HG03095 (cell line): ENCODE data around the gene IQUB.
"Not testable (repeated sequence)": the region's sequence is repeated elsewhere in the genome, so short reads cannot be mapped to it uniquely, and the experiment has no call there.

Experiments
- ATAC-seq: cut with Tn5 transposase; IDR thresholded peaks from one replicate; pipeline ENCODE4 v1.9.1; 2021; ENCODE audit warnings: moderate library complexity; ENCODE audit not compliant: unreplicated experiment

Gene IQUB

GRCh38 chr7:123494193-123494796 lies 40.1 kb downstream of the IQUB start:
- ATAC-seq: no peak

DNA sequence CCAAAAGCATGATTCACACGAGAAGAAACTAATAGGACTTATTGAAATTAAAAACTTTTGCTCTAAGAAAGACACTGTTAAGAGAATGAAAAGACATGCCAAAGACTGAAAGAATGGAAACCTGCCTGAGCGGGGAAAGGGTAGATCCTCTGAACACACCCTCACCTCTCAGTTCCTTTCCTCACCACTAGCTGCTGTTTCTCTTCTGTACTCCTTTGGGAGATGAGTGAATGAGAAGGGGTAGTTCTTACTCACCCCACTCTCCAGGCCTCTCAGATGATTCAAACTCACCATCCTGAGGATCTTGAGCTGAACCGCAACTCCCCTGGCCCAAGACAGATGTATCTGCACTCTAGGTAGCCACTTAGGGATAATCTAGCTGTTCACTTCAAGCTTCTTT lies 41.9 kb downstream of the IQUB start:
- peak; percentile 71 for ATAC-seq

GRCh38 chr7:123485721-123486120 lies 48.7 kb downstream of the IQUB start:
- no peak for ATAC-seq

- ATAC-seq: no peak
Measured at GRCh38 chr7:123485187-123485586, 49.2 kb downstream of the IQUB start.

DNA sequence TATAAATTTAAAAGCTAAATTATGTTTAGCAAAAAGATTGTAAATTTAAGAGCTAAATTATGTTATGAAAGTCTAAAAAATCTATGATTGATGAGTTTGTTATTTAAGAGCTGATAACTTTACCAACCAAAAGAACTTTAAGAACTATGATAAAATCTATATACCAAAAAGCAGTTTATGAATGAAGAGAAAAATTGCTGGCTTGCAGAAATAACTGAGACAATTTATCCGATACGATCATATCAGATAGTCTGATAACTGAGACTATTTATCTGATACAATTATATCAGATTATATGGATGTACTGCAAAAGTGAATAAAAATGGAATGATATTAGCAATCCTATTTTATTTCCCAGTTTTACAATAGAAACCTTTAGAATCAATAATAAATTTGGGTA lies 50.2 kb downstream of the IQUB start:
- no peak for ATAC-seq

DNA sequence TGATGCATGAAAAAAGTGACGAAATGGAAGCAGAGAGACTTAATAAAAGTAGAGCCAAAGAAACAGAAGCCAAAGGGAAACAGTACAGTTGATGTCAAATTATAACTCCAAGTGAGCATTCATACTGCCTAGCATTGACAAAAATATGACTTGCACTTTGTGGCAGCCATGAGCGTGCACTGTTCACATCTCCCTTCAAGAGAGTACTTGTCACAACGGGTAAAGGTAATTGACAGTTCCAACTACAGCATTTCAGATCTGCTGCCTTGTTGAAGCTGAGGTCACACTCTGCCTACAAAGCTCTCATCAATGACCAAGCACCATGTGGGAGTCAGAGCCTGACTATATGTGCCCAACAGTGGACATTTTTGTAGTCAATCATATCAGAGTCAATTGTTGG lies 54.3 kb downstream of the IQUB start:
- no peak for ATAC-seq

DNA sequence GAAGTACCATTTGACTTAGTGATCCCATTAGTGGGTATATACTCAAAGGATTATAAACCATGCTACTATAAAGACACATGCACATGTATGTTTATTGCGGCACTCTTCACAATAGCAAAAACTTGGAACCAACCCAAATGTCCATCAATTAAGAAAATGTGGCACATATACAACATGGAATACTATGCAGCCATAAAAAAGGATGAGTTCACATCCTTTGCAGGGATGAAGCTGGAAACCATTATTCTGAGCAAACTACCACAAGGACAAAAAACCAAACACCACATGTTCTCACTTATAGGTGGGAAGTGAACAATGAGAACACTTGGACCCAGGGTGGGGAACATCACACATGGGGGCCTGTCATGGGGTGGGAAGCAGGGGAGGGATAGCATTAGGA lies 56.3 kb downstream of the IQUB start:
- not testable (repeated sequence) for ATAC-seq

DNA sequence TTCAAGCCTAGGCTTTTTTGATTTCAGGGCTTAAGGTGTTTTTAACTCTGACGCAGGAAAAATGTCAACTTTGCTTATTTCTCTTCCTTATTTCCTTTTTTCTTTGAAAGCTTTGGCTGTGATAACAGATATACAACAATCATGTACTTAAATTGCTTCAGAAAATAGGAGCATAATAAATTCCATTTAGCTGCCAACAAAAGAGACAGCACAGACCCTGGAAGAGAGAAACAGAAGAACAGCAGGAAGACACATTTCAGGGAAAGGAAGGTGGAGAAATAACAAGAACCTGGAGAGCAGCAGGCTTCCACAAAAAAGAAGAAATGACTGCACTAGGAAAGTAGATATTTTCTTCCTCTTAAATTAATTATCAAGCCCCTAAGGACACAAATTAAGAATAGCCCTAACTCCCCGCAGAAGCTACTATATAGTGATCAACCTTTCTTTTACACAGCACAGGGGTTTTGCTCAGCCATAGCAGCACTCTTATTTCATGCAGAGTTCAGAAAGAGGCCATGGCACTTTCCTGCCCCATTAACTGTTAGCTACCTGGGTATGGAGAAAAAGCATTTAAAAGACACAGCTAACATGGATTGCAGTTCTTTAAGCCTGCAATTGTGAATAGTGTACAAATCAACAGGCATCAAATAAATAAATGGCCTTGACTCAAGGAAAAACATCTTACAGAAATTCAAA lies 61.5 kb downstream of the IQUB start:
- ATAC-seq: no peak

DNA sequence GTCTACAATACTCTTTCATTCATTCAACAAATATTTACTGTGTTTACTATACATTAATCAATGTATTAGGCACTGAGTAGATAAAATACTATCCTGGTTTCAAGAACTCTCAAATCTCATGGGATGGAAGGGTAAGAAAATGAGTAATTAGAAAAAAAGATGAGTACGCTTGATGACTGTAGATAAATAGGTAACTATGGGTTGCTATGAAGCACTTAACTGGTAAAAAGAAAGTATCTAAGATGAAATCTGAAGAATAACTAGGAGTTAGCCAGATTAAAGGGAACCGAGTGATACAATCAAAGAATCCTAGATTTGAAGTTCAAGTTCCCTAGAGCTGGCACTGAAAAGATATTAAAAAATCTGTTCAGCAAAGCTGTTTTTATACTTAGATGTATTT lies 62.1 kb downstream of the IQUB start:
- no peak for ATAC-seq

- ATAC-seq: no peak
Measured at GRCh38 chr7:123468303-123468702, 66.1 kb downstream of the IQUB start.

- ATAC-seq: no peak
Measured at GRCh38 chr7:123463890-123464289, 70.5 kb downstream of the IQUB start.

- no peak for ATAC-seq
Measured at GRCh38 chr7:123460616-123461015, 73.8 kb downstream of the IQUB start.

- ATAC-seq: no peak
Measured at GRCh38 chr7:123455965-123456470, 78.4 kb downstream of the IQUB start.

DNA sequence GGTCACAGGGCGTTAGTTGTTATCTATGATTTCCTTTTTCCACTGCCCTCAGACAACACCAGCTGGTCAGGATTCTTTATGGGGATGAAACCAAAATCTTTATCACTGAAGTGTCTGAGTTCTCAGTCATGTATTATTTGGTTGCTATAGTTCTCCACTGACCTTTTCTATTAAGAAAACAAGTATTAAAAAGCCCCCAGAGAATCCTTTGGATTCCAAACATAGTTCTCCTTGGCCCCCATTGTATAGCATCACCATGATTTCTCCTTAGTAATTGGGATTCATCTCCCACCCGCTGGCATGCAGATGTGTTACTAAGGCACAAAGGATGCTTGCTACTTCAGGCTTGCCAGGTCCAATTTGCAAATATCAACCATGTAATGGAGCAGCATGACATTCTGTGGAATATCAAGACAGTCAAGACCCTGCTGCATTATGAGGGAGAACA lies 94.3 kb downstream of the IQUB start:
- ATAC-seq: no peak

DNA sequence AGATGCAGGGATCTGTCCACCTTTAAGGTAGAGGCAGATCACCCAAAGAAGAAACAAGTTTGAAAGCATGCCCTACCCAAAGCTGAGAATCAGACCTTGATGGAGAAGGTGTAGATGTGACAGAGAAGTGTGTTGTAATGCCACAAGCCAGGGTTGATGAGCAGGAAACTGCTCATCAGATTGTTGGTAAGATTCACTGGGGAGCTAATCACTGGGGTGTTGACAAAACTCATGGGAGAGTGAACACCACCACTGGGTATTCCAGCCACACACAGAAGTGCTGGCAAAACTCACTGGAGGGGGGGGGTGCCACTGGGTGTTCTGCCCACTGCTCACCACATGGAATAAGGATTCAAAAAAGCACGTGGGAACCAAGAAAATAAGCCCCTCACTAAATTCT lies 95.2 kb downstream of the IQUB start:
- no peak for ATAC-seq

GRCh38 chr7:123437447-123437995 lies 96.9 kb downstream of the IQUB start:
- no peak for ATAC-seq

GRCh38 chr7:123435080-123435700 lies 99.2 kb downstream of the IQUB start:
- ATAC-seq: no peak

- no peak for ATAC-seq
Measured at GRCh38 chr7:123433665-123434064, 100.7 kb downstream of the IQUB start.

DNA sequence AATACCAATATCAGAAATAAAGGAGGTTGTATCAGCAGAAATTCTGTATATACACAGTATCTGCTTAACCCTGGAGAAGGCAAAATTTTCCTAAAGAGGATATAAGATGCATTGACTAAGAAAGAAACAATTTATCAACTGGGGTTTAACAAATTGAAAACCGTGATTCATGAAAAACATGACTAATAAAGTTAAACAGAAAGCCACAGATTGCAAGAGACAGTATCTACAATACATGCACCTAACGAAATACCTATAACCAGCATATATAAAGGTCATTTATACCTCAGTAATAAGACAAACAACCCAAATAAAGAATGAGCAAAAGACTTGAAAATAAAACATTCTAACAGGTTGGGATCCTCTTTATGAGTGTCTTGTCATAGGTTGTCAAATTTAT lies 101.8 kb downstream of the IQUB start:
- no peak for ATAC-seq

- ATAC-seq: no peak
Measured at GRCh38 chr7:123431075-123431614, 103.2 kb downstream of the IQUB start.

DNA sequence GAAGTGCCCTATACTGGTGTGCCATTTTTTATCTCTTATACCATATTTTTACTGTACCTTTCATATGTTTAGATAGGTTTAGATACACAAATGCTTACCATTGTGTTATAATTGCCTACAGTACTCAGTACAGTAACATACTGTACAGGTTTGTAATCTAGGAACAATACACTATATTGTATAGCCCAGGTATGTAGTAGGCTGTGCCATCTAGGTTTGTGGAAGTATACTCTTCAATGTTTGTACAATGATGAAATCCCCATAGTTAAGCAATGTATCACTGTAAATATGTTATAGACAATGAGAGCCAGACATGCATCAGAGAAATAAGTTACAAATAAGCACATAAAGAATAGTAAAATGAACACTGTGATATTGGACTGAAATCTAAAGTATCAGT lies 109.1 kb downstream of the IQUB start:
- ATAC-seq: no peak

DNA sequence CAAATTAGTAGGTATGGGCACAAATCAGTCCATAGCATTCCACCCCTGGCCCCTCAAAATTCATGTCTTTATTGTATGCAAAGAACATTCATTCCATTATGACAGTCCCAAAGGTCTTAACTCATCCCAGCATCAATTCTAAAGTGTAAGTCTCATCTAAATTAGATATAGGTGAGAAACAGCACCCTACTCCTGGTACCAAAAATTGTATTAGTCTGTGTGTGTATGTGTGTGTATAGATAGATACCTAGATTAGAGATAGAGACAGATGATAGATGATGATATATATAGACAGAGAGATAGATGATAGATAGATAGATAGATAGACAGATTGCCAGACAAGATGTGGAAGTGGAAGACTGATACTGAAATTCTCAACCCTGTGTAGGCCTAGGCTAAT lies 109.9 kb downstream of the IQUB start:
- ATAC-seq: no peak
